SHP77 treated with DMSO at 0.1 percent for 48 hours (cell line): Measurements from ENCODE around the gene CDC16.
A peak's percentile ranks its signal among the peaks of the same experiment; 100 is the strongest.
"Not testable (repeated sequence)": the region's sequence is repeated elsewhere in the genome, so short reads cannot be mapped to it uniquely, and the experiment has no call there.

Experiments
- DNase-seq: peaks from one replicate; lab custom pipeline; 2025; lab: John Stamatoyannopoulos, UW

CDC16 gene

DNA sequence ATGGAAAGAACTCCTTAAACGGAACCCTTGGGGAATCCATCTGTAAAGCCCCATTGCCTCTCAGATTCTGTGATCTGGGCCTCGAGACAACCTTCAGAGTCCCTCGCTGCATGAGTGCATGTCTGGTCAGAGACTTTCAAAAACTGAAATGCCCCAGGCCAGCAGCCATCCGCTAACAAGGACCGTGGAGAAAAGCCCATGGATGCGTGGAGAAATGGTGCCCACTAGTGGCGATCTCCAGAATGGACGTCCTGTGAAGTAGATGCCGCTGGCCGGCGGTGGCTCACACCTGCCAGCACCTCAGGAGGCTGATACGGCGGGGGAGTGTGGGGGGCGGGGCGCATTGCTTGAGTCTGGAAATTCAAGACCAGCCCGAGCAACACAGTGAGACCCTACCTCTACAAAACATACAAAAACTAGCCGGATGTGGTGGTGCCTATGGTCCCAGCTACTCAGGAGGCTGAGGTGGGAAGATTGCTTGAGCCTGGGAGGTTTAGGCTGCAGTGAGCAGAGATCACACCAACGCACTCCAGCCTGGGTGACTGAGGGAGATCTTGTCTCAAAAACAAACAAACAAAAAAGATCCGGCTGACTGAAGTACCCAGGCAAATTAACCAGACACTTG is 7.9 kb upstream of the CDC16 start:
- DNase-seq = peak; percentile 83

DNA sequence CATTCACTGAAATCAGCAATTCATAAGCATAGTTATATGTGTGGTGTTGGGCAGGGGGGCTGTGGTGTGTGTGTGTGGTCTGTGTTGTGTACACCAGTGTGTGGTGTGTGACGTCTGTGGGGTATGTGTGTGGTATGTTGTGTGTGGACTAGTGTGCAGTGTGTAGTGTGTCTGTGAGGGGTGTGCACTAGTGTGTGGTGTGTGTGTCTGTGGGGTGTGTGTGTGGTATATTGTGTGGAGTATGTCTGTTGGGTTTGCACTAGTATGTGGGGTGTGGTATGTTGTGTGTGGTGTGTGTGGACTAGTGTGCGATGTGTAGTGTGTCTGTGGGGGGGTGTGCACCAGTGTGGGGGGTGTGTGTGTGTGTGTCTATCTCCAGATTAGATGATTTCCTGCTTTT is 7.2 kb upstream of the CDC16 start:
- no peak for DNase-seq

DNA sequence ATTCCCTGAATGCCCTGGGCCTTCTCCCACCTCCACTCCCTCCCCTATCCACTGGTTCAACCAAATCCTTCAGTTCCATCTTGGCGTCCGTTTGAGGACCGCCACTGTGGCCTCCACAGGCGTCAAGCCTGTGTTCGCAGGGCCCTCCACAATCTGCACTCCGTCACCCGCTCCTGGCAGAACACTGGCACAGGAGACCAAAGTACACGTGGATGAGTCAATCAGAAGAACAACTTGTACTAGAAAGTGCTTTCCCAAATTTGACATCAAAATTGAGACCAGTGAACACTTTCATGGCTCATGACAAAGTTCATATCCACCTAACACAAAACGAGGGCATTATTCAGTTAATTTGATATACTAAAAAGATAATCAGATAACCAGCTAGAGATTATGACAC is 6.5 kb upstream of the CDC16 start:
- DNase-seq = no peak

DNA sequence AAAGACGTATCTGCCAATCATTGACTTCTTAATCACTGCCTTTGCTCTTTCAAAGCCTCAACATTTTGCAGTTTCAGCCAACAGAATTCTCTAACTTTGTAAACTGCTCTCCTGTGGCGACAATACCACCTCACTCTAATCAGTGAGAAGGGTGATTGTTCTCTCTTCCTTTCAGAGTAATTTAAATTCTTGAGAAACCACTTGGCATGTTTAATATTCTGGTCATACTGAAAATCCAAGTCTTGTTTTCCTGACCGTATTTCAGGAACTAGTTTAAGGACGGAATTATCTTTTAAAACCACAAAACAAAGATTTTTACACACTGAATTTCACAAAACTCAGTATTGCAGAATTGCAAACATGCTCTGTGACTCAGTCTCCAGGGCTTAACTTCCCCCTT is 5.2 kb upstream of the CDC16 start:
- no peak for DNase-seq

DNA sequence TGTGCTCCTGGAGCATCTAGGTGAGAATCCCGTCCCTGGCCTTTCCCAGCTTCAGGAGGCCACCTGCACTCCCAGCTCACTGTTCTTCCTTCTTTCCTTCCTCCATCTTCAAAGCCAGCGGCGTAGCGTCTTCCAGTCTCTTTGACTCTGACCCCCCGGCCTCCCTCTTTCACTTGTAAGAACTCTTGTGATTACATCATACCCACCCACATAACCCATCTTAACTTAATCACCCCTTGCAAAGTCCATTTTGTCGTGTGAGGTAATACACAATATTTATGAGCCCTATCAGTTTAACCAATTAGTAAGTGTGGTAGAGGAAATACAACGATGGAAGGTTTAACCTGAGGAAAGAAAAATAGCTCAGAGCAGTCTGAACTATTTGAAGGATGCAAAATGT is 4.6 kb upstream of the CDC16 start:
- DNase-seq = no peak

DNA sequence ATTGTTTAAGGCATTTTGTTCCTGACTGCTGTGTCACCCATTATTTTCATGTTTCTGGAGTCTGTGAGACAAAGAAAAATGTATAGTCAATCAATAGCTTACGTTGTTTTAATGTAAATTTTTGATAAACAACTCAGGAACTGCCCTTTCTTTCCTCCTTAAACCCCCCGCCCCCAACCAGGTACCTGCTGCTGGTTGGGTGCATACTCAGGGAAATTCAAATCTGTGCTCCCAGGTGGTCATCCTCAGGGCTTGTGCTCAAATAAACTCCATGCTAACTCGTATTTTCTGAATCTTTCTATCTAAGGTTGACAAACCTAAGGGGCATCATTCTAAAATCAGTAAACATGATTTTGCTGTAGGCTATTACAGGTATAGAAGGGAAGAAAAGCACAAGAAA is 4.1 kb upstream of the CDC16 start:
- DNase-seq = no peak

DNA sequence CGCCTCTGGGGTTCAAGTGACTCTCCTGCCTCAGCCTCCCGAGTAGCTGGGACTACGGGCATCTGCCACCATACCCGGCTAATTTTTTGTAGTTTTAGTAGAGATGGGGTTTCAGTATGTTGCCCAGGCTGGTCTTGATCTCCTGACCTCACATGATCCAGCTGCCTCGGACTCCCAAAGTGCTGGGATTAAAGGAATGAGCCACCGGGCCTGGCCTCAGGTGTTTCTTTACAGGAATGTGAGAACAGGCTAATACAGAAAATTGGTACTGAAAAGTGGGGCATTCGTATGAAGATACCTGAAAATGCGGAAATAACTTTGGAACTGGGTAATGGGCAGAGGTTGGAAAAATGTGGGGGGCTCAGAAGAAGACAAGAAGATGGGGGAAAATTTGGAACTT is 2.8 kb upstream of the CDC16 start:
- DNase-seq = no peak

DNA sequence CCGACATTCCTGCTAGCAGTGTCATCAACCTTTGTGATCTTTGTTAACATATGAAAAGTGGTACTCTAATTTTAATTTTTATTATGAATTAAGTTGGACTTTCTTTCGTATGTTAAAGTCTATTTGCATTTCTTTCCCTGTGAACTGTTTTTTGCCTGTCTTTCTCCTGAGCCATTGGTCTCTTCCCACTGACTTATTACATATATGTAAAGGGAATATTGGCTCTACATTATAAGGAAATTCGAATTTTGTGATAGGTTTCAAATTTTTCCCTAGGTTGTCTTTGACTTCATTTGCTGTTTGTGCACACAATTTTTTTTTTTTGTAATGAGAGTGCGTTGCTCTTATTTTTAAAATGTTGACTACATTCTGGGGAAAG is 442 bp upstream of the CDC16 start:
- no peak for DNase-seq

DNA sequence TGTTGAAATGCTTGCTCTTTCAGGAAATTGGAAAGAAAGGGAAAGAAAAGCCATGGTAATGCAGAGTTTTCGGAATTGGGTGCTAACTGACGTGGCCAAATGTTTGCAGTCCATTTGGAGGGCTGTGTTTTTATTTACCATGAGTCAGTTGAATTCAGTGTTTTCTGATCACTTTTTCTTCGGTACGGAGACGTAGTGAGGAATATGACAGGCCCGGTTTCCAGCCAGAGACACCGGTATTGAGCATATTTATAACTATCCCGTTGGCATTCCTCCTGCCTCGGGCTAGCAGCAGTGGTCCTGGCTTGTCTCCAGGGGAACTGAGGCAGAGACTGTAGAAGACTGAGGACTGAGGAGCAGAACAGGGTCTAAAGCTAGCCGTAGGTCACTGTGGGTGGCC is 1.0 kb downstream of the CDC16 start:
- no peak for DNase-seq

DNA sequence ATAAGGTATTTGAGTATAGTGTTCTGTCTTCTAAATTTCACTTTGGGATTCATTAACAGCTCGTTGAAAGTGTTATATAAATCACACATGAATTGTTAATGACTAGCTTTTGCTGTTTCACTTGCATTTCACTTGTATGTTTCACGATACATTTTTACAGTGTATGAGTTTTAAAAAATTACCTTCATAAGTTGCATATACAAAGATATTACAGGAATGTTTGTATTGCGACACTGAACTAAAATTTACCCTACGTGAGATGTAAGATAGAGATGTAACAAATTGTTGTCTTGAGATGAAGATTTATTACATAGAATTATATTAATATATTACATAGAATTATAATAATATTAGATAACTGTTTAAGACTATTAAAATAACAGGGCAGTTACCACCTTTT is 1.5 kb downstream of the CDC16 start:
- DNase-seq = no peak

DNA sequence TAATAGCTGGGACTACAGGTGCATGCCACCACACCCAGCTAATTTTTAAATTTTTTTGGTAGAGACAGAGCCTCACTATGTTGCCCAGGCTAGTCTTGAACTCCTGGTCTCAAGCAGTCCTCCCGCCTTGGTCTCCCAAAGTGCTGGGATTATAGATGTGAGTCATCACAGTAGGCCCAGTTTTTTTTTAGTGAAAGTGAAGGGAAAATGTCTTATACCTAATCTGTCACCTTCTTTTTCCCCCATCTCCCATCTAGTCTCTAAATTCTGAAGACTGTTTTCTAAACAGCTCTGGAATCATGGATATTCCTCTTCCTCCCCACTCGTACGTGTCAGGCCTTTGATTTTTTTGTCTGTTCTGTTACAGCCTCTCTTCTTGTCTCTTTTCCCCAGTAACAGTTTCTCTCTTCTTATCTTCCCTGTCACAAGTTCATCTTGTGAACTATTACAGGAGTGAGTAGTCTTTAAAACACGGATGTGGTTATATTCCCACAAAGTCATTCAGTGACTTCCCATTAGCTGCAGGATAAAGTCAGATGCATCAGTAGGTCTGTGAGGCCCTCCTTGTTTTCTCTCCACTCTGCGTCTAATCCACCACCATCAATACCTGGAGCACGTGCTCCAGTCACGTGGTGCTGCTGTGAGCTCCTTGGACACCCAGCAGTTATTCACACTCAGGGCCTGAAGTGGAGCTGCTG is 2.9 kb downstream of the CDC16 start:
- DNase-seq = no peak

DNA sequence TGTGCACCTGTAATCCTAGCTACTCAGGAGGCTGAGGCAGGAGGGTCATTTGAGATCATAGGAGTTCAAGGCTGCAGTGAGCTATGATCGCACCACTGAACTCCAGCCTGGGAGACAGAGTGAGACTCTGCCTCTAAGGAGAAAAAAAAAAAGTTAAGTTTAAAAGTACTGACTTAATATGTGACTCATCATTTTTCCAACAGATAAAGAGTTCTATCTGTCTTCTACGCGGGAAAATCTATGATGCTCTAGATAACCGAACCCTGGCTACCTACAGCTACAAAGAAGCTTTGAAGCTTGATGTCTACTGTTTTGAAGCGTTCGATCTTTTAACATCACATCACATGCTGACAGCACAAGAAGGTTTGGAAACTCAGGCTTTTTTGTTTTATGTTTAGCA is 7.2 kb downstream of the CDC16 start:
- DNase-seq = no peak

DNA sequence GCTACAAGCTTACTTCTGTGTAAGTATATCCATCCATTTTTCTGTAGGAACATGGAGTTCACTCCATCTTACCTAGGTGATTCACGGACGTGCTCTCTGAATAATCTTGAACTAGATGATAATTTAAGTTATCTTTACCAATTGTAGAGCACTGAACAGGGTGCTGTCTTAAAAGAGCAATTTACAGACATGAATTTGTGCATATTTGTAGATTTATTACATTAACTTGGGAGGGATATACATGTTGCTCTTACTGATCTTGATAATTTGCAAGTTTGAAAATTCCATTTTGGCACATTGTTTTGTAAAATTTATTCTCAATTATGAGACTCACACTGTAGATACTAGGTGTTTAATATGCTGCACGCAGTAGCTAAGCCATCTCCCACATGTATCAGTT is 9.3 kb downstream of the CDC16 start:
- no peak for DNase-seq

DNA sequence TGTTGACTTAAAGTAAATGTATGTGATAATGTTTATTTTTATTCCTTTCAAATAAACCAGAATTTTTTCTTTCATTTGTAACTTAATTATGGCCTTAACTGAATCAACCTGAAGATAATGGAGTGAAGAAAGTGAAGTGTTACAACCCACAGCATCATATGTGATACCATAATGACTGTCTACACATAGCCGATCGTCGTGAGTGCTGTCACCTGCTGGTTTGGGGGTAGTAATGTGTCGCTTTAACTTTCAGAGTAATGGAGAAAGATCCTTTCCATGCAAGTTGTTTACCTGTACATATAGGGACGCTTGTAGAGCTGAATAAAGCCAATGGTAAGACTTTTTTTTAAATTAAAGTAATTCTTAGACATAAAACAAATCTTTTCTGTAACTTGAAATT is 9.9 kb downstream of the CDC16 start:
- no peak for DNase-seq

DNA sequence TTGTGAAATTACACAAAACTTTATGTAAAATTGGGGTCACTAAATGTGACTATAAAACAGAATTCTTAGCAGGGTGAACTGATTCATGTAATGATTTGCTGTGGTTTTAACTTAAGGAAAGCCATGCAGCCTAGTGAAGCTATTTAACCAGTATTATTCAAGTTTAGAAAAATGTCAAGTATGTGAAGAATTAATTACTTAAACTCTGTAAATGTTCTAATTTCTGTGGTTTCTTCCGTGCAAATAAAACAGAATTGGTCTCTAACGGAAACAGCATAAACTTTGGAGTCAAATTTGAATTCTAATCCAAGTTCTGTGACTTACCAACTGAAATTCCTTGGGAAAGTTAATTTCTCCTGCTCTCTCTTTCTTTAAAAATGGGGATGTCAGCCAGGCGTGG is 13.3 kb downstream of the CDC16 start:
- DNase-seq = no peak

DNA sequence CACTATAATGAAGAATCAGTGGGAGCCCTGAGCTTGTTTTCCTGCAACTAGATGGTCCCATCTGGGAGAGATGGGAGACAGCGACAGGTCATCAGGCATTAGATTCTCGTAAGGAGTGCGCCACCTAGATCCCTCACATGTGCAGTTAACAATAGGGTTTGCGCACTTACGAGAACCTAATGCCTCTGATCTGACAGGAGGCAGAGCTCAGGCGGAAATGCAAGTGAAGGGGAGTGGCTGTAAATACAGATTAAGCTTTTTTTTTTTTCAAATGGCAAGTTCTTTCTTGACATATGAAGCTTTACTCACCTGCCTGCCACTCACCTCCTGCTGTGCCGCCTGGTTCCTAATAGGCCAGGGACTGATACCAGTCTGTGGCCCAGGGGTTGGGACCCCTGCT is 14.4 kb downstream of the CDC16 start:
- no peak for DNase-seq

DNA sequence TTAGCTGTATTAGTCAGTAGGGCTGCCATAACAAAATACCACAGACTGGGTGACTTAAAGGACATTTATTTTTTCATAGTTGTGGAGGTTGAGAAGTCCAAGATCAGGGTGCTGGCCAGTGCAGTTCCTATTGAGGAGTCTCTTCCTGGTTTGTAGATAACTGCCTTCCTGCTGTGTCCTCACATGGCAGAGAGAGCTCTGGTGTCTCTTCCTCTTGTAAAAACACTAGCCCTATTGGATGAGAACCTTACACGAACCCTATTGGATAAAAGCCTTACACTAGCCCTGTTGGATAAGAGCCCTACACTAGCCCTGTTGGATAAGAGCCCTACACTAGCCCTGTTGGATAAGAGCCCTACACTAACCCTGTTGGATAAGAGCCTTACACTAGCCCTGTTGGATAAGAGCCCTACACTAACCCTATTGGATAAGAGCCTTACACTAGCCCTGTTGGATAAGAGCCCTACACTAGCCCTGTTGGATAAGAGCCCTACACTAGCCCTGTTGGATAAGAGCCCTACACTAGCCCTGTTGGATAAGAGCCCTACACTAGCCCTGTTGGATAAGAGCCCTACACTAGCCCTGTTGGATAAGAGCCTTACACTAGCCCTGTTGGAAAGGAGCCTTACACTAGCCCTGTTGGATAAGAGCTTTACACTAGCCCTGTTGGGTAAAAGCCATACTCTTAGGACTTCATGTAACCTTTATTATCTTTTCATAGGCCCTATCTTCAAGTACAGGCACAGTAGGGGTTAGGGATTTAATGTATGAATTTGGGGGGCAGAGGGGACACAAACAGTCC is 17.1 kb downstream of the CDC16 start:
- not testable (repeated sequence) for DNase-seq

DNA sequence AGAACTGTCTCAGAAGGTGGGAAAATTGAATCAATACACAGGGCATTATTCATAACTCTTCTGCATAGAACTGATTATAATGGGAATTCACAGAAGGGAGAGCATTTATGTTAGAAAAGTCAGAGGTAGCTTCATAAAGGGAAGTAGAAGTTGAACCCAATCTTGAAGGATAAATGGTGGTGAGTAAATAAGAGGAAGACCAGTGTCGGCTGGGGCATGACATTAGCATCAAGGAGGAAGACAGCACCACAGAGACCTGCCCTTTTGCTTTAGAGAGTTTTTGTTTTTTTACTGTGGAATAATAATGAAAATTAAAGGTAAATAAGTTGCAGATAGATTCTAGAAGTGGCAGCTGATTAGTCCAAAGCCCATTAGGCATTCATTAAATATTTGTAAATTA is 21.9 kb downstream of the CDC16 start:
- DNase-seq = no peak

DNA sequence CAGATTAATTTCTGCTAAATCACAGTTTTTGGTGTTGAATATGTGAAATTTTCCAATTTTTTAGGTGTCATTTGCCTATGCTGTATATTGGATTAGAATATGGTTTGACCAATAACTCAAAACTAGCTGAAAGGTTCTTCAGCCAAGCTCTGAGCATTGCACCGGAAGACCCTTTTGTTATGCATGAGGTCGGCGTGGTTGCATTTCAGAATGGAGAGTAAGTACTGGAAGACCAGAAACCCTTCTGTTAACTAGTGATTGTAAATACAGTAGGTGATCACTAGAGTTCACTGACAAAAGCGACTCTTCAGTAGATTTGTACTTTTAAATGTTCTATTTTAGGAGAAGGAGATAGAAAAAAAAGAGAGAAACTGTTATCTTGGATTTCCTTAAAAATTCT is 22.3 kb downstream of the CDC16 start:
- no peak for DNase-seq

DNA sequence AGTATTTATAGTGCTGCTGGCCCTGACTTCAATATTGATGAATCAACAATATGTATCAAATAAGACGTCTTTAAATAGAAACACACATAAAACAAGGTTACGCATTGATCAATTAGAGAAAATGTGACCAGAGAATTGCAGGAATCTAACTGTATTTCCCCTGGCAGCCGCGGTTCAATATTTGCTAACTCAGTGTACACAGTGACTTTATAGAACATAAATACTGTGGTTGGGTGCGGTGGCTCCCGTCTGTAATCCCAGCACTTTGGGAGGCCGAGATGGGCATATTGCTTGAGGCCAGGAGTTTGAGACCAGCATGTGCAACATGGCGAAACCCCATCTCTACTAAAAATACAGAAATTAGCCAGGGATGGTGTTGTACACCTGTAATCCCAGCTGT is 23.9 kb downstream of the CDC16 start:
- peak; percentile 26 for DNase-seq

DNA sequence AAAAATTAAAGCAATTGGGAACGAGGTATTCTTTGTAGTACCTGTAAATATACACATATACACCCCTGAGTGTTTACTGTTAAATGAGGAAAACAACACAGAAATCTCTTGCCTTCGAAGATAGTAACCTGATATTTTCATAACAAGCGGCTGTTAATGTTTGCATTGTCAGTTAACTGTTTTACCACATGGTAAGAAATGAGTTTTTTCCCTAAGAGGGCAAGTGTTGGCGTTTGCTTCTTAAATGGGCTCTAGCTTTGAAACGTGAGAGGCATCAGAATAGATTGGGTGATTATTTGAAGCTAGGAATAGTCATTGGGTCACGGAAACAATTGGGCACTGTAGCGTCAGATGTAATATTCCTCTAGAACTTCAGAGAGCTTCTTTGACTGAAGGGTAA is 24.7 kb downstream of the CDC16 start:
- DNase-seq = no peak

DNA sequence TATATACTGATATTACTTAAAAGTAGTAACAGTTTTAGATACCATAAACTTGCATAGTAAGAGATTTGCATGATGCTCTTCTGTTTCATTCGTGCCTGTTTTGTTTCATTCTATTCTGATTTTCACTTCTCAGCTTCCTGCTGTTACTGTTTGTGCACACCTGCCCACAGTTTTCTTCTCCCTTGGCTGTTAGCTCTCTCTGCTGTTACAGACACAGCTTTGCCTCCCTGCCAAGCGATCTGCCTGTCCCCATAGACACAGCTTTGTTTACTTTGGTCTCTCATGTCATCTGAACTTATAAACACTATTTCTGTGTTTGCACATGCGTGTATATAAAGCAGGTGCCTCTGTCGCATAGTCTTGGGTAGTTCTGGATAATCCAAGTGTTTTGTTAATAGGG is 25.3 kb downstream of the CDC16 start:
- peak; percentile 80 for DNase-seq

DNA sequence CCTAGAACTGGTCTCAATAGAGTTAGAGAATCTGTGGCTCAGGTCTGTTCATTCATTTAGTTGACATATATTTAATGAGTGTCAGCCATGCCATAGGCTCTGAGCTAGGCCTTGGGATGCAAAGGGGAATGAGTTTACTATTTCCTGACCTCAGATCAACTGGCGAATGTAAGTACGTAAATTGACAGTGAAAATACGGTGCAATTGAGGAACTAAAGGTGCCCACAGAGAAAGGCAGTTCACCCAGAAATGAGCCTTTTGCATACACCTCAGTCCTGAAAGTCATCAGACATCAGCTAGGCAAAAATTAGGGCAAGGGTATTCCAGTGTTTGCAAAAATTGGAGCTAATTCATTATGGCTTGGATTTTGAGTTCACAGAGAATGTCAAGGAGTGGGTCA is 26.1 kb downstream of the CDC16 start:
- no peak for DNase-seq
